GM10248 (cell line): Measurements from ENCODE around the gene SPACA1.

ENCODE experiments used
- CTCF ChIA-PET: fragments of 300-600 bp; sonication (Branson Sonifier 250); formaldehyde crosslinking; extraction: SDS; loops from one replicate; lab custom pipeline; 2021; ENCODE audit warnings: antibody characterized with exemption; lab: Yijun Ruan, JAX
- POLR2A ChIA-PET: fragments of 350-650 bp; sonication (Branson Sonifier 250); formaldehyde crosslinking; extraction: SDS; loops from one replicate; lab custom pipeline; 2020; ENCODE audit warnings: antibody characterized with exemption; lab: Yijun Ruan, JAX
- DNase-seq: peaks from one replicate; pipeline ENCODE4 v3.0.0; 2012; ENCODE audit errors: extremely low spot score
- CTCF ChIP-seq: IDR thresholded peaks from 2 replicates; pipeline ENCODE4 v1.5.1; 2012; ENCODE audit warnings: mild to moderate bottlenecking, low read depth; ENCODE audit errors: extremely low read depth, missing control alignments, control extremely low read depth

SPACA1 gene

DNA sequence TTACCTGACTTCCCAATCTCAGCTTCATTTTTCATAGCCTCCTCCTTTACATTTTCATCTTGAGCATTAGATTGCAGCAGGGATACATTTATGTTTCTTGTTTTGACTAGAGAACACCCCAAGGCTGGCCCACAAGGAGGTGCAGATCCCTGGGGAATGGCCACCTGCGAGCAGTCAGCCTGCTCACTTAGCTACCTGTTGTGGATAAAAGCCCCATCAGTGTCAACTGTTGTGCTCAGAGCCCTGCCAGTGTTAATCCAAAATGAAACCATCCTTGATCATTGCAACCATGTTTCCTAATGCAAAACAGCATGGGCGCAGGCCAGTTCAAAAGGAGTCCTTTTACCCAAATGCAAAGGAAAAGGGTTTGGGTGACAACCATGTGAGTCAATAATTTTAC is 67.7 kb downstream of the SPACA1 start:
- DNase-seq = no peak
- TF ChIP-seq CTCF = no peak
- CTCF ChIA-PET = interaction anchor here (1.0 to 2.5 kb wide), 3 partner anchors 9 to 33 kb away, joined by 3 to 15 read pairs (median 3); no protein-coding TSS in a partner anchor
- POLR2A ChIA-PET = no interaction called here

- CTCF ChIA-PET = interaction anchor here (2.5 kb wide), 1 partner anchor 11 kb away, joined by 15 read pairs; no protein-coding TSS in a partner anchor
- no peak for TF ChIP-seq CTCF
- no peak for DNase-seq
- POLR2A ChIA-PET = no interaction called here
Measured at GRCh38 chr6:88116276-88116675, 68.6 kb downstream of the SPACA1 start.
